Fibroblast of pulmonary artery (primary cell): ENCODE data around the gene TPM2.

Source experiments
- DNase-seq: peaks from one replicate; pipeline ENCODE4 v3.0.0-alpha.2; 2010; ENCODE audit warnings: low read depth
- H3K4me3 ChIP-seq: replicated peaks from 2 replicates; pipeline ENCODE4 v1.5.1; 2011; ENCODE audit warnings: low read depth, mild to moderate bottlenecking, control low read depth, low read length, moderate library complexity
- TF ChIP-seq, protein P1 (sequence below): IDR thresholded peaks from 2 replicates; pipeline ENCODE4 v1.5.1; 2011; ENCODE audit warnings: mild to moderate bottlenecking, control low read depth, low read length, inconsistent platforms; ENCODE audit errors: missing control alignments

Gene TPM2

DNA sequence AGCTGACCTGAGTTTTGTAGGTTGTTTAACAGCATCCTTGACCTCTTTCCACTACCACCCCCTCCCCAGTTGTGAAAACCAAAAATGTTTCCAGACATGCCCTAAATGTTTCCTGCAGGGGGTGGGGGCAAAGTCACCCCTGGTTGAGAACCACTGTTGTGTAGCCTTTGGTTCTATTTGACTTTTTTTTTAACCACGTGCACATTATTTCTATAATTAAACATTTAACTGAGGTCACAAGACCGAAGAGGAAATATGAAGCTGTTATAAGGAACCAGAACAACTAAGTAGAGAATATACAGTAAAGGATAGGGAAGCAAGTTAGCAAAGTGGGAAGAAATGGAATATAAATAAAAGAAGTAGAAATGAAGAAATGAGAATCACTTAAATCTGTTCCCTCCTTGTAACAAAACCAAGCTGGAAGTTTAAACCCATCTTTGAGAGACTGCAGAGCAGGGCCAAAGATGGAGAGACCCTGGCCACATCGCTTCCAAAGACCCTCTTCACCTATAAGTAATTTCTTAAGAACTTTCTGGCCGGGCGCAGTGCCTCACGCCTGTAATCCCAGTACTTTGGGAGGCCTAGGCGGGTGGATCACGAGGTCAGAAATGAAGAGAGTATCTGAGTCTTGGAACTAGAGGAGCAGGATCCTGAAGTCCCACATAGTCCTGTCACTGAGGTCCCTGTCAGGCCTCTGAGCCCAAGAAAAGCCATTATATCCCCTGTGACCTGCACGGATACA is 53.4 kb downstream of the TPM2 start:
- TF ChIP-seq, protein P1, sequence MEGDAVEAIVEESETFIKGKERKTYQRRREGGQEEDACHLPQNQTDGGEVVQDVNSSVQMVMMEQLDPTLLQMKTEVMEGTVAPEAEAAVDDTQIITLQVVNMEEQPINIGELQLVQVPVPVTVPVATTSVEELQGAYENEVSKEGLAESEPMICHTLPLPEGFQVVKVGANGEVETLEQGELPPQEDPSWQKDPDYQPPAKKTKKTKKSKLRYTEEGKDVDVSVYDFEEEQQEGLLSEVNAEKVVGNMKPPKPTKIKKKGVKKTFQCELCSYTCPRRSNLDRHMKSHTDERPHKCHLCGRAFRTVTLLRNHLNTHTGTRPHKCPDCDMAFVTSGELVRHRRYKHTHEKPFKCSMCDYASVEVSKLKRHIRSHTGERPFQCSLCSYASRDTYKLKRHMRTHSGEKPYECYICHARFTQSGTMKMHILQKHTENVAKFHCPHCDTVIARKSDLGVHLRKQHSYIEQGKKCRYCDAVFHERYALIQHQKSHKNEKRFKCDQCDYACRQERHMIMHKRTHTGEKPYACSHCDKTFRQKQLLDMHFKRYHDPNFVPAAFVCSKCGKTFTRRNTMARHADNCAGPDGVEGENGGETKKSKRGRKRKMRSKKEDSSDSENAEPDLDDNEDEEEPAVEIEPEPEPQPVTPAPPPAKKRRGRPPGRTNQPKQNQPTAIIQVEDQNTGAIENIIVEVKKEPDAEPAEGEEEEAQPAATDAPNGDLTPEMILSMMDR = no peak
- H3K4me3 ChIP-seq = no peak overlapping the region

DNA sequence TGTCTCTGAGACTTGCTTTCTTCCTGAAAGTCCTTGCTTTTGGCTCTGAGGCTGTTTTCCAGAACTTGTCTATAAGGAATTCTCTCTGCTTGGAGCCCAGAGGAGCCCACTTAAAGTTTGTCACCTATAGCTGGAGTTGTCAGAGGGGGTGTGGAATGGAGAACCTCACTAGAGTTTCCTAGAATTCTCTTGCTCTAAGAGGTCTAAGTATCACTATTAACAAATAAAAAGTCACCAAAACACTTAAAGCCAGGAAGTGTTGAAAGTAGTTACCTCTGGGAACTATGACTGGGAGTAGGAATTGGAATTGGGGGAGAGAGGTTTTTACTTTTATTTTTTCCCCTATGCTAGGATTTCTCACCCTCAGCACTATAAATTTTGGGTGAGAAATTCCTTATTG is 54.0 kb downstream of the TPM2 start:
- TF ChIP-seq, protein P1 = no peak
- H3K4me3 ChIP-seq = no peak overlapping the region
- no peak for DNase-seq

More for the DNA sequence above, 53.4 kb downstream of the TPM2 start:
- no peak for DNase-seq
